K562 (cell line): ENCODE results near the gene USP13. TPM values are rescaled to one million over a fixed set of nuclear protein-coding genes. Genes with fewer than 3 reads are reported as not detected.
A peak's percentile ranks its signal among the peaks of the same experiment; 100 is the strongest.

Source experiments
- ATAC-seq: fragments of 200-7000 bp; cut with Tn5 transposase; 3 replicates; pipeline ENCODE4 v1.9.1; 2020; ENCODE audit warnings: moderate library complexity
- BruUV-seq: library from RNA; stranded (reverse); fragments of 400-500 nt; replicated peaks from 2 replicates; lab custom pipeline; 2021; lab: Mats Ljungman, UMichigan
- CTCF ChIA-PET: fragments of 300-600 bp; formaldehyde crosslinking; extraction: SDS; loops from one replicate; lab custom pipeline; 2021; ENCODE audit warnings: low intra/inter-chr PET ratio; lab: Yijun Ruan, JAX
- POLR2A ChIA-PET: fragments of 300-600, 350-650 bp; sonication (Branson Sonifier 250); formaldehyde crosslinking; extraction: SDS; loops from one replicate; lab custom pipeline; 2021; ENCODE audit warnings: antibody characterized with exemption, inconsistent platforms; lab: Yijun Ruan, JAX
- DNase-seq, 4 experiments: peaks; one replicate each; pipeline versions ENCODE4 v3.0.0 to v3.0.0-alpha.2; 2011 to 2018; ENCODE audit warnings: low spot score in 3 of 4, mixed read lengths in 3 of 4; ENCODE audit errors: extremely low read depth in 1 of 4
- FAIRE-seq: peaks from 2 replicates; lab custom pipeline; 2011; peaks lifted over from hg19 to GRCh38; lab: Jason Lieb, UNC
- H2AFZ ChIP-seq: 2 replicates; pipeline ENCODE4 v1.6.0; 2011; ENCODE audit warnings: low read depth, low read length, control low read depth, inconsistent platforms
- H3K27ac ChIP-seq: fragments of 200-600 bp; 3 replicates; pipeline ENCODE4 v1.8.0; 2011; ENCODE audit warnings: low read depth, mild to moderate bottlenecking, control low read depth, inconsistent platforms, low read length, moderate library complexity, mixed read lengths; ENCODE audit errors: extremely low read depth
- H3K27me3 ChIP-seq, 2 experiments: fragments of 300-600 bp in 1 of 2; 2 replicates in 1 of 2; 3 replicates in 1 of 2; pipeline versions ENCODE4 v1.6.0 to v1.8.0; 2011; ENCODE audit warnings: inconsistent platforms in 2 of 2, low read length in 2 of 2, mild to moderate bottlenecking in 1 of 2, mixed read lengths in 1 of 2, moderate library complexity in 1 of 2; ENCODE audit not compliant: control insufficient read depth in 2 of 2, insufficient read depth in 2 of 2
- H3K36me3 ChIP-seq: fragments of 300-600 bp; 3 replicates; pipeline ENCODE4 v1.8.0; 2011; ENCODE audit warnings: mild to moderate bottlenecking, low read length, inconsistent platforms; ENCODE audit not compliant: control insufficient read depth, insufficient read depth
- H3K4me1 ChIP-seq, 2 experiments: fragments of 200-600 bp in 1 of 2; replicated peaks in 1 of 2; 2 replicates in 1 of 2; 3 replicates in 1 of 2; pipeline versions ENCODE4 v1.5.1 to v1.8.0; 2011; ENCODE audit warnings: inconsistent platforms in 2 of 2, low read length in 2 of 2, mild to moderate bottlenecking in 1 of 2, mixed read lengths in 1 of 2, moderate library complexity in 1 of 2; ENCODE audit not compliant: control insufficient read depth in 2 of 2, insufficient read depth in 2 of 2
- H3K4me2 ChIP-seq: 2 replicates; pipeline ENCODE4 v1.6.1; 2011; ENCODE audit warnings: low read length, control low read depth, inconsistent platforms, mixed read lengths; ENCODE audit not compliant: insufficient read depth
- H3K4me3 ChIP-seq: fragments of 200-600 bp; sonication (generic), shearing (Covaris generic); 2 replicates; pipeline ENCODE4 v1.5.1; 2016; ENCODE audit warnings: control low read depth, inconsistent platforms
- H3K79me2 ChIP-seq: fragments of 200-600 bp; 3 replicates; pipeline ENCODE4 v1.8.0; 2011; ENCODE audit warnings: low read length, inconsistent platforms; ENCODE audit not compliant: control insufficient read depth, insufficient read depth
- H3K9ac ChIP-seq, 2 experiments: 2 replicates each; pipeline versions ENCODE4 v1.6.0 to v1.6.1; 2011; ENCODE audit warnings: low read depth in 2 of 2, low read length in 2 of 2, control low read depth in 1 of 2, inconsistent platforms in 1 of 2, mild to moderate bottlenecking in 1 of 2, mixed read lengths in 1 of 2; ENCODE audit not compliant: insufficient read depth in 1 of 2
- H3K9me1 ChIP-seq: one replicate; pipeline ENCODE4 v1.6.0; 2011; ENCODE audit warnings: inconsistent platforms, mild to moderate bottlenecking, low read length, moderate library complexity; ENCODE audit not compliant: control insufficient read depth, insufficient read depth
- H3K9me3 ChIP-seq: replicated peaks from 2 replicates; pipeline ENCODE4 v1.5.1; 2011; ENCODE audit warnings: low read depth, low read length, inconsistent platforms; ENCODE audit not compliant: control insufficient read depth, insufficient read depth
- H4K20me1 ChIP-seq: replicated peaks from 2 replicates; pipeline ENCODE4 v1.6.1; 2011; ENCODE audit warnings: low read length, inconsistent platforms, mixed read lengths; ENCODE audit not compliant: control insufficient read depth, insufficient read depth
- ELF1 ChIP-seq: fragments of 200-800 bp; sonication (Bioruptor generic); IDR thresholded peaks from 2 replicates; pipeline ENCODE4 v1.6.1; 2016; ENCODE audit warnings: missing genetic modification characterization, missing compliant biosample characterization
- NCOA6 ChIP-seq: fragments of 450-650 bp; IDR thresholded peaks from 2 replicates; pipeline ENCODE4 v1.6.1; 2017; ENCODE audit warnings: mild to moderate bottlenecking
- whole genome bisulfite sequencing: fragments of 100-300 bp; shearing (Covaris generic); methylation state at CpG from one replicate; pipeline ENCODE4 v1.1.6; 2016; ENCODE audit warnings: low coverage, mixed read lengths; ENCODE audit not compliant: insufficient coverage; ENCODE audit errors: missing lambda C conversion rate; 5-methylcytosine and 5-hydroxymethylcytosine counted together
- in situ Hi-C: fragments of 300-500 bp; cut with MboI; formaldehyde crosslinking; loops from 4 replicates; pipeline ENCODE4 v1.15.0; 2018; ENCODE audit warnings: inconsistent platforms, mixed read lengths
- intact Hi-C: fragments of 100-400 bp; cut with micrococcal nuclease; formaldehyde crosslinking; loops from 2 replicates; pipeline ENCODE4 v1.14.2; 2022
- polyA plus RNA-seq, 8 experiments: library from polyadenylated mRNA; depleted of rRNA in 4 of 8; stranded (reverse) in 5 of 8; unstranded in 3 of 8; fragments of >200 nt; fragmentation: Nextera tagmentation in 2 of 8; fragmentation: Illumina TruSeq in 1 of 8; extraction: Ambion mirVana in 2 of 8; extraction: Trizol in 1 of 8; gene quantifications; 2 replicates each; pipeline versions ENCODE4 v1.2.1 to v1.2.3, GENCODE V29; 2011 to 2014; ENCODE audit warnings: inconsistent platforms in 1 of 8, missing spikeins in 1 of 8
- total RNA-seq, 7 experiments: library from RNA; depleted of rRNA in 6 of 7; stranded (reverse); fragments of >200 nt in 6 of 7; fragmentation: Illumina TruSeq in 2 of 7; extraction: Trizol in 2 of 7; gene quantifications; 2 replicates each; pipeline versions ENCODE4 v1.2.1 to v1.2.3, GENCODE V29; 2011 to 2021; ENCODE audit warnings: low replicate concordance in 1 of 7
- TF ChIP-seq, protein P1 (sequence below), 3 experiments: IDR thresholded peaks in 2 of 3; conservative IDR thresholded peaks in 1 of 3; 2 replicates each; pipeline ENCODE4 v1.5.1; 2011 to 2012; ENCODE audit warnings: low read length in 3 of 3, mild to moderate bottlenecking in 3 of 3, control low read depth in 2 of 3, improper control_type of control experiment in 1 of 3, inconsistent platforms in 1 of 3, low read depth in 1 of 3, mixed read lengths in 1 of 3, moderate library complexity in 1 of 3; ENCODE audit not compliant: insufficient read depth in 2 of 3
- TF ChIP-seq, protein P2 (sequence below): sonication (generic); formaldehyde crosslinking; IDR thresholded peaks from 2 replicates; pipeline ENCODE4 v1.8.1; 2023; ENCODE audit warnings: mild to moderate bottlenecking, missing genetic modification reagents

The USP13 gene
- total and polyA plus RNA-seq, 9 of the 15 experiments (the other 6 are each of a cell fraction or from before 2014, with no cell fraction given): 0.11 to 2.3 (median 0.51) TPM

DNA sequence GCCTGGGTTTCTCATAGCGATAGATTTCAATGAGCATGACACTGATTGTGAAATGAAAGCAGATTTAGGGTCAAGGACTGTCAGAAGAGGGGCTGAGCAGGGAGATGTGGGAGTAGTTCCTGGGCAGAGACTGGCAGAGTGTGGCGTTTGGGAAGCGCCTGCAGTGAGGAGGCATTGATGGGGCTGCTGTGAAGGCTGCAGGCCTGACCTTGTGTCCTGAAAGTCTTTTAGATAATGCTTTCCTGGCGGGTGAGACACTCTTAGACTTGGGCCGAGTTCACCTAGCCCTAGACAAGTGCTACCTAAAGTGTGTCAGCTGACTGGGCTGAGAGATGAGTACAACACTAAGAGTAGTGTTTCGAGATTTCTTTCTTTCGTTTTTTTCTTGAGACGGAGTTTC, 20.7 kb downstream of the USP13 start (continued):
- no peak for TF ChIP-seq NCOA6

DNA sequence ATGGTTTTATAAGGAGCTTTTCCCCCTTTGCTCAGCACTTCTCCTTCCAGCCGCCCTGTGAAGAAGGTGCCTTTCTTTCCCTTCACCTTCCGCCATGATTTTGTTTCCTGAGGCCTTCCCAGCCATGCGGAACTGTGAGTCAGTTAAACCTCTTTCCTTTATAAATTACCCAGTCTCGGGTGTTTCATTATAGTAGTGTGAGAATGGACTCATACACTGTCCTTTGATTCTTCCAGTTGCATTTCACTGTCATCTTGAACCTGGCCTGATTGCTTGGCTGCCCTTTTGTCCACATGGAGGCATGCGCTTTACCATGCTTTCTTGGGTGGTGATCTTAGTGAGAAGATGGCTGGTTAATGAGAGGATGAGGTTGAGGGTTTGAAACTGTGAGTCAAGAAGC, 23.2 kb downstream of the USP13 start:
- H3K9me3 ChIP-seq: no peaks in the 10 kb centered on the region
- DNase-seq (no peak), ATAC-seq (no peak), FAIRE-seq (no peak)
- no peak overlapping the region for H3K27ac ChIP-seq
- H3K9ac ChIP-seq: no peak overlapping the region
- intact Hi-C loops (no loop called here), in situ Hi-C loops (no loop called here)
- TF ChIP-seq, protein P1, sequence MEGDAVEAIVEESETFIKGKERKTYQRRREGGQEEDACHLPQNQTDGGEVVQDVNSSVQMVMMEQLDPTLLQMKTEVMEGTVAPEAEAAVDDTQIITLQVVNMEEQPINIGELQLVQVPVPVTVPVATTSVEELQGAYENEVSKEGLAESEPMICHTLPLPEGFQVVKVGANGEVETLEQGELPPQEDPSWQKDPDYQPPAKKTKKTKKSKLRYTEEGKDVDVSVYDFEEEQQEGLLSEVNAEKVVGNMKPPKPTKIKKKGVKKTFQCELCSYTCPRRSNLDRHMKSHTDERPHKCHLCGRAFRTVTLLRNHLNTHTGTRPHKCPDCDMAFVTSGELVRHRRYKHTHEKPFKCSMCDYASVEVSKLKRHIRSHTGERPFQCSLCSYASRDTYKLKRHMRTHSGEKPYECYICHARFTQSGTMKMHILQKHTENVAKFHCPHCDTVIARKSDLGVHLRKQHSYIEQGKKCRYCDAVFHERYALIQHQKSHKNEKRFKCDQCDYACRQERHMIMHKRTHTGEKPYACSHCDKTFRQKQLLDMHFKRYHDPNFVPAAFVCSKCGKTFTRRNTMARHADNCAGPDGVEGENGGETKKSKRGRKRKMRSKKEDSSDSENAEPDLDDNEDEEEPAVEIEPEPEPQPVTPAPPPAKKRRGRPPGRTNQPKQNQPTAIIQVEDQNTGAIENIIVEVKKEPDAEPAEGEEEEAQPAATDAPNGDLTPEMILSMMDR (IDR thresholded peaks at IDR 0.05 in 2 of 3, conservative IDR thresholded peaks at IDR 0.05 in 1 of 3; ENCODE audit: insufficient read depth in 2 of 3, low read depth in 1 of 3, low read length in 3 of 3): no peak
- TF ChIP-seq, protein P2, sequence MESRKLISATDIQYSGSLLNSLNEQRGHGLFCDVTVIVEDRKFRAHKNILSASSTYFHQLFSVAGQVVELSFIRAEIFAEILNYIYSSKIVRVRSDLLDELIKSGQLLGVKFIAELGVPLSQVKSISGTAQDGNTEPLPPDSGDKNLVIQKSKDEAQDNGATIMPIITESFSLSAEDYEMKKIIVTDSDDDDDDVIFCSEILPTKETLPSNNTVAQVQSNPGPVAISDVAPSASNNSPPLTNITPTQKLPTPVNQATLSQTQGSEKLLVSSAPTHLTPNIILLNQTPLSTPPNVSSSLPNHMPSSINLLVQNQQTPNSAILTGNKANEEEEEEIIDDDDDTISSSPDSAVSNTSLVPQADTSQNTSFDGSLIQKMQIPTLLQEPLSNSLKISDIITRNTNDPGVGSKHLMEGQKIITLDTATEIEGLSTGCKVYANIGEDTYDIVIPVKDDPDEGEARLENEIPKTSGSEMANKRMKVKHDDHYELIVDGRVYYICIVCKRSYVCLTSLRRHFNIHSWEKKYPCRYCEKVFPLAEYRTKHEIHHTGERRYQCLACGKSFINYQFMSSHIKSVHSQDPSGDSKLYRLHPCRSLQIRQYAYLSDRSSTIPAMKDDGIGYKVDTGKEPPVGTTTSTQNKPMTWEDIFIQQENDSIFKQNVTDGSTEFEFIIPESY (CRISPR knock-in tag): 0 out of 2 replicates have a peak, but pooled peaks have one; percentile 20
- TF ChIP-seq ELF1 (tag): no peak
- no peak overlapping the region for H3K4me3 ChIP-seq
- H3K79me2 ChIP-seq: no peaks in the 10 kb centered on the region
- WGBS: 54% methylated on average over 5 of the region's 5 CpGs
- H3K27me3 ChIP-seq: peaks cover 8 to 9% of the 10 kb centered on the region in 2 experiments; a peak in 3 of 5 replicates
- peaks cover 2 to 3% of the 10 kb centered on the region in 2 experiments; a peak in 2 of 5 replicates for H3K4me1 ChIP-seq
- ChIA-PET CTCF (no interaction called here), POLR2A (interaction anchor here (0.7 kb wide), 1 partner anchor 63 kb away, joined by 3 read pairs; no protein-coding TSS in a partner anchor)
- no peaks in the 10 kb centered on the region for H3K9me1 ChIP-seq
- 0 out of 2 replicates have a peak, but pooled peaks cover 3% of the 10 kb centered on the region for H4K20me1 ChIP-seq
- H2AFZ ChIP-seq: no peak overlapping the region
- no TSS peak for BruUV-seq
- H3K4me2 ChIP-seq: no peak overlapping the region
- H3K36me3 ChIP-seq: no peaks in the 10 kb centered on the region
